Testis (tissue), 3 donors: ENCODE results near the gene NEDD9. TPM values are rescaled to one million over a fixed set of nuclear protein-coding genes. Genes with fewer than 3 reads are reported as not detected.

ENCODE experiments used
- DNase-seq: peaks from one replicate; pipeline ENCODE4 v3.0.0-alpha.2; 2019
- H3K27ac ChIP-seq, 2 donors: fragments of 200-600 bp; sonication (generic); one replicate each; pipeline ENCODE4 v1.5.1; 2019
- H3K27me3 ChIP-seq: fragments of 200-600 bp; sonication (generic); one replicate; pipeline ENCODE4 v1.5.1; 2019
- H3K36me3 ChIP-seq: fragments of 200-600 bp; sonication (generic); one replicate; pipeline ENCODE4 v1.5.1; 2017; ENCODE audit warnings: low read depth; ENCODE audit errors: missing control alignments
- H3K4me1 ChIP-seq: fragments of 200-600 bp; sonication (generic); one replicate; pipeline ENCODE4 v1.5.1; 2019
- H3K4me3 ChIP-seq, 2 donors: fragments of 200-600 bp; sonication (generic); one replicate each; pipeline ENCODE4 v1.5.1; 2017 to 2019
- H3K9me3 ChIP-seq: fragments of 200-600 bp; sonication (generic); one replicate; pipeline ENCODE4 v1.5.1; 2017
- CTCF ChIP-seq, 3 experiments: fragments of 450-650 bp in 2 of 3; fragments of 200-600 bp in 1 of 3; sonication (generic) in 1 of 3; IDR thresholded peaks; one replicate each; pipeline ENCODE4 v1.5.1; 2016 to 2019; ENCODE audit warnings: antibody characterized with exemption in 3 of 3, mild to moderate bottlenecking in 2 of 3, moderate library complexity in 1 of 3
- POLR2A ChIP-seq: fragments of 450-650 bp; IDR thresholded peaks from one replicate; pipeline ENCODE4 v1.6.1; 2017; ENCODE audit warnings: antibody characterized with exemption, mild to moderate bottlenecking, moderate library complexity
- WGBS, 2 donors: methylation state at CpG; one replicate each; pipeline ENCODE4 v1.1.5; 2018; 5-methylcytosine and 5-hydroxymethylcytosine counted together
- intact Hi-C: fragments of 100-400 bp; cut with DNase I; formaldehyde crosslinking; loops from one replicate; pipeline ENCODE4 v1.15.1; 2023; ENCODE audit warnings: low total_unique reads
- polyA plus RNA-seq: library from polyadenylated mRNA; stranded (reverse); fragments of 350-450 nt; fragmentation: Illumina TruSeq; extraction: RNeasy Lipid Tissue Mini Kit (QIAGEN cat#74804); gene quantifications from one replicate; pipeline ENCODE4 v1.2.3, GENCODE V29; 2014; ENCODE audit warnings: low read depth, low replicate concordance; ENCODE audit not compliant: insufficient read depth
- total RNA-seq, 2 donors: library from RNA; depleted of rRNA; stranded (reverse); fragments of >200 nt; gene quantifications; one replicate each; pipeline ENCODE4 v1.2.3, GENCODE V29; 2016

NEDD9 gene
- total and polyA plus RNA-seq, 3 donors from 2014 or later: 21.0 to 67.0 (median 31.8) TPM

DNA sequence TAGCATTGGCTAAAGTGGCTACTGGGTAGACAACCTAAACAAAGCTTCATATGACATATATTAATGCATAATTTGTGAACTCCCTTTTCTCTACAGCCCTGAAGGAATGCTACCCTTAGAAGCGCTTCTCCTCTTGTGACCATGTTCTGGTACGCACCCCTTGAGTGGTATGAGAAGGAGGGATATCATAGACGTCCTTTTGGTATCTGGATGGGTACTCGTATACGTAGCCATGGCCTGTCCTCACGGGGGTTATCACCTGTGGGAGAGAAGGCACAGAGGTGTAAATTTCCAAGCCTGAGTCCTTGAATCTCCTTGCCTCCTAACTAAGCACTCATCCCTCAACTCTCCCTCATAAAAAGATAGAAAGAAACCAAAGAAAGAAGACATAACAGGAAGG lies 39.0 kb downstream of the NEDD9 start:
- no peaks in the 10 kb centered on the region for H3K36me3 ChIP-seq
- peaks cover 5% of the 10 kb centered on the region for H3K4me1 ChIP-seq
- no peak overlapping the region for H3K27ac ChIP-seq
- H3K4me3 ChIP-seq: no peak overlapping the region
- no peaks in the 10 kb centered on the region for H3K27me3 ChIP-seq
- WGBS, 2 donors: 86 to 94% methylated on average over 6 of the region's 6 CpGs
- DNase-seq: no peak
- no peak for TF ChIP-seq CTCF (IDR thresholded peaks at IDR 0.05)
- TF ChIP-seq POLR2A: no peak
- intact Hi-C loops: no loop called here
- H3K9me3 ChIP-seq: no peaks in the 10 kb centered on the region

- Histone ChIP-seq H3K4me3 (no peak overlapping the region), H3K27ac (no peak overlapping the region), H3K27me3 (no peaks in the 10 kb centered on the region), H3K9me3 (no peaks in the 10 kb centered on the region), H3K4me1 (peaks cover 3% of the 10 kb centered on the region), H3K36me3 (no peaks in the 10 kb centered on the region)
- no peak for DNase-seq
- WGBS, 2 donors: 68 to 72% methylated on average over 5 of the region's 5 CpGs
- intact Hi-C loops: no loop called here
- no peak for TF ChIP-seq POLR2A
- TF ChIP-seq CTCF (IDR thresholded peaks at IDR 0.05): no peak
These were observed 40.3 kb downstream of the NEDD9 start for GRCh38 chr6:11192167-11192566.

- H3K27ac ChIP-seq: no peak overlapping the region
- no peaks in the 10 kb centered on the region for H3K9me3 ChIP-seq
- WGBS, 2 donors: 87 to 93% methylated on average over 18 to 20 of the region's 20 CpGs
- TF ChIP-seq POLR2A (no peak), CTCF (IDR thresholded peaks at IDR 0.05) (no peak)
- H3K4me3 ChIP-seq: no peak overlapping the region
- H3K4me1 ChIP-seq: no peaks in the 10 kb centered on the region
- H3K27me3 ChIP-seq: no peaks in the 10 kb centered on the region
- DNase-seq: no peak
- intact Hi-C loops: no loop called here
- no peaks in the 10 kb centered on the region for H3K36me3 ChIP-seq
These were observed 41.7 kb downstream of the NEDD9 start for GRCh38 chr6:11190625-11191245.

GRCh38 chr6:11189865-11190624 lies 42.4 kb downstream of the NEDD9 start:
- Histone ChIP-seq H3K4me1 (no peaks in the 10 kb centered on the region), H3K27me3 (no peaks in the 10 kb centered on the region), H3K27ac (no peak overlapping the region), H3K9me3 (no peaks in the 10 kb centered on the region), H3K36me3 (no peaks in the 10 kb centered on the region), H3K4me3 (no peak overlapping the region)
- WGBS, 2 donors: 96 to 97% methylated on average over 12 to 21 of the region's 21 CpGs
- intact Hi-C loops: no loop called here
- DNase-seq: no peak
- TF ChIP-seq CTCF (IDR thresholded peaks at IDR 0.05) (no peak), POLR2A (no peak)
